ENCODE data around the gene MEIS3. TPM values are rescaled to one million over a fixed set of nuclear protein-coding genes. Genes with fewer than 3 reads are reported as not detected.

The MEIS3 gene
- total and polyA plus RNA-seq, 9 of the 15 experiments (the other 6 are each of a cell fraction or from before 2014, with no cell fraction given): 0.06 to 0.80 (median 0.25) TPM; not detected in 1

GRCh38 chr19:47447470-47448359 lies 28.4 kb upstream of the MEIS3 start (continued):
- peak in 1 of 2 experiments; percentile 67; a peak in 1 of 4 replicates for TF ChIP-seq ZNF639 (CRISPR knock-in tag; conservative IDR thresholded peaks at IDR 0.05 in 1 of 2, IDR thresholded peaks at IDR 0.05 in 1 of 2)
- no peak for TF ChIP-seq SAFB2 (IDR thresholded peaks at IDR 0.05; ENCODE audit: borderline replicate concordance, low read depth, low read length, severe bottlenecking)
- peak; percentile 49; the same call in 1 of the 2 replicates for TF ChIP-seq MXI1 (IDR thresholded peaks at IDR 0.05; ENCODE audit: low read depth, low read length)
- TF ChIP-seq HCFC1 (IDR thresholded peaks at IDR 0.05; ENCODE audit: low read depth, low read length): peak; percentile 4; the same call in 1 of the 2 replicates
- 0 out of 2 replicates have a peak, but pooled peaks have one; percentile 69 for TF ChIP-seq ERF (CRISPR knock-in tag; IDR thresholded peaks at IDR 0.05)
- peak; percentile 78 for TF ChIP-seq RAD51 (IDR thresholded peaks at IDR 0.05; ENCODE audit: borderline replicate concordance, low read depth)
- peak; percentile 99 for TF ChIP-seq FOXP1 (CRISPR knock-in tag; IDR thresholded peaks at IDR 0.05)
- TF ChIP-seq ID3 (CRISPR knock-in tag; IDR thresholded peaks at IDR 0.05): no peak
- peak; percentile 59 for TF ChIP-seq ID3 (tag; IDR thresholded peaks at IDR 0.05)
- no peak for TF ChIP-seq SRF (CRISPR knock-in tag; IDR thresholded peaks at IDR 0.05)
- TF ChIP-seq ZFP36 (IDR thresholded peaks at IDR 0.05; ENCODE audit: low read depth, low read length, partially characterized antibody): peak; percentile 3
- no peak for TF ChIP-seq MYBL2 (IDR thresholded peaks at IDR 0.05; ENCODE audit: low read depth)
- peak; percentile 82 for TF ChIP-seq MYBL2 (CRISPR knock-in tag; IDR thresholded peaks at IDR 0.05; ENCODE audit: borderline replicate concordance)
- peak; percentile 83; the same call in 1 of the 2 replicates for TF ChIP-seq ATF2 (CRISPR knock-in tag; IDR thresholded peaks at IDR 0.05)
- TF ChIP-seq ATF1 (CRISPR knock-in tag; IDR thresholded peaks at IDR 0.05): no peak
- TF ChIP-seq ATF1 (tag; IDR thresholded peaks at IDR 0.05): peak; percentile 76
- no peak for TF ChIP-seq TAL1 (IDR thresholded peaks at IDR 0.05)
- TF ChIP-seq POLR2G (IDR thresholded peaks at IDR 0.05; ENCODE audit: low read depth, low read length): peak; percentile 39
- no peak for TF ChIP-seq RHOXF2B (CRISPR knock-in tag; conservative IDR thresholded peaks at IDR 0.05)
- peak; percentile 88; the same call in 1 of the 2 replicates for TF ChIP-seq HMGXB4 (CRISPR knock-in tag; IDR thresholded peaks at IDR 0.05)
